ENCODE data around the gene XKR7.

Gene XKR7

DNA sequence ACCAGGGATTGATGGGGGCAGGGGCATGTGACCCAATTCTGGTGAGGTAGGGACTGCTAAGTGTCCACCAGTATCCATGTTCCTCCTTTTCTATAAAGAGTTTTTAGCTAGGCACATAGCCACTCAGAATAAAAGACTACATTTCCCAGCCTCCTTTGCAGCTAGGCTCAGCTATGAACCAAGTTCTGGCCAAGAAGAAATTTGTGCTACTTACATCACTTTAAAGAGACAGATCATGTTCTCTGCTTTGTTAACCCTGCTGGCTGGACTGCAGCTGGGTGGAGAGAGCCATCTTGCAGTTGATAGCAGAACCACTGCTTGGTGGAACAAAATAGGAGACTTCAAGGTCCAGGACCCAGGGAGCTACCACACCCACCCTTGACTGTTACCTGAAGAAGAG is 37.0 kb downstream of the XKR7 start:
- TF ChIP-seq CTCF (IDR thresholded peaks at IDR 0.05; ENCODE audit: low read length, missing control alignments) = no peak
- peak; percentile 33 for DNase-seq (ENCODE audit: low read depth)
- H3K4me3 ChIP-seq (replicated peaks; ENCODE audit: low read depth, low read length) = no peak overlapping the region

DNA sequence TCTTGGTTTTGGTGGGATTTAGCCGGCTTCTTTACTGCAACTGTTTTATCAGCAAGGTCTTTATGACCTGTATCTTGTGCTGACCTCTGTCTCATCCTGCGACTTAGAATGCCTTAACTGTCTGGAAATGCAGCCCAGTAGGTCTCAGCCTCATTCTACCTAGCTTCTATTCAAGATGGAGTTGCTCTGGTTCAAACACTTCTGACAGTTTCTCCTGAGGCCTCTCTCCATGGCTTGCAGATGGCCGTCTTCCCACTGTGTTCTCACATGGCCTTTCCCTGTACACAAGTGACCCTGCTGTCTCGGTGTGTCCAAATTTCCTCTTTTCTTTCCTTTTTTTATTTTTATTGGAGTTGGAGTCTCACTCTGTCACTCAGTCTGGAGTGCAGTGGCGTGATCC is 38.1 kb downstream of the XKR7 start:
- DNase-seq (ENCODE audit: low read depth) = no peak
- H3K4me3 ChIP-seq (replicated peaks; ENCODE audit: low read depth, low read length) = no peak overlapping the region
- TF ChIP-seq CTCF (IDR thresholded peaks at IDR 0.05; ENCODE audit: low read length, missing control alignments) = no peak

DNA sequence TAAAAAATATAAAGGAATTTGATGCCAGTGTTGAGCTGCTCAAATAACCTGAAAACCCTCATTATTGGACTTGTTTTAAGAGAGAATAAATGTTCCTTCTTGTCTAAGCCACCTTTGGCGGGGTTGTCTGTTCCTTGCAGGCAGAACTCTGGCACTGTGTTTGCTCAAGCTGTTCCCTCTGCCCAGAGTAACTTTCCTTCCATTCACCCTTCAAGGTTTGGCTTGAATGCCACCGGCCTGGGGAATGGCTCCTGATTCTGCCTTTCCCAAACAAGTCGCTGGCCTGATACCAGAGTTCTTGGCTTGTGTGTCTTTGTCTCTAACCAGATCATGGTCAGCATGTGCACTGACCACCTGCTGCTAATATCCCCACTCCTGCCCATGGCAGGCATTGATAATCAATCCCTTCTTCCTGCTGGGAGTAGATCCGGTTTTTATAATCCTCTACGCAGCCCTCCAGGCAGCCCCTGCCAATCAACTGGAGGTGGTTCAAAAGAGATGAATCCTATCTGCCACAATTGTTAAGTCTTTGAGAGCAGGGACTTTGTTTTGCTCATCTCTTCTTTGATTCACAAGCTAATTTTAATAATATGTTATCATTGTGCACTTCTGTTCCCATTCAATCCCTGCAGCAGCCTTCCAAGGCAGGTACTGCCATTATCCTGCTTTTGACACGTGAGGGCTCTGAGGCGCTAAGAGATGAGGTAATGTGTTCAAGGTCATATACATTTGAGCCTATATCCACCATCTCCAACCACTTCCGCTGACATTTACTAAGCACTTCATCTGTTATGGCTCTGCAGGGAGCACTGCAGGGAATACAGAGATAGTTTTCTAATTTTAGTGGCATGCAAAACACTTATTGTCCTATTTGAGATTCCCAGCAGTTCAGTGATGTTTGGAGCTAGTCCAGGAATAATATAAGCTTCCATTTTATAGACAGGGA is 39.2 kb downstream of the XKR7 start:
- H3K4me3 ChIP-seq (replicated peaks; ENCODE audit: low read depth, low read length) = no peak overlapping the region
- no peak for DNase-seq (ENCODE audit: low read depth)
- no peak for TF ChIP-seq CTCF (IDR thresholded peaks at IDR 0.05; ENCODE audit: low read length, missing control alignments)

DNA sequence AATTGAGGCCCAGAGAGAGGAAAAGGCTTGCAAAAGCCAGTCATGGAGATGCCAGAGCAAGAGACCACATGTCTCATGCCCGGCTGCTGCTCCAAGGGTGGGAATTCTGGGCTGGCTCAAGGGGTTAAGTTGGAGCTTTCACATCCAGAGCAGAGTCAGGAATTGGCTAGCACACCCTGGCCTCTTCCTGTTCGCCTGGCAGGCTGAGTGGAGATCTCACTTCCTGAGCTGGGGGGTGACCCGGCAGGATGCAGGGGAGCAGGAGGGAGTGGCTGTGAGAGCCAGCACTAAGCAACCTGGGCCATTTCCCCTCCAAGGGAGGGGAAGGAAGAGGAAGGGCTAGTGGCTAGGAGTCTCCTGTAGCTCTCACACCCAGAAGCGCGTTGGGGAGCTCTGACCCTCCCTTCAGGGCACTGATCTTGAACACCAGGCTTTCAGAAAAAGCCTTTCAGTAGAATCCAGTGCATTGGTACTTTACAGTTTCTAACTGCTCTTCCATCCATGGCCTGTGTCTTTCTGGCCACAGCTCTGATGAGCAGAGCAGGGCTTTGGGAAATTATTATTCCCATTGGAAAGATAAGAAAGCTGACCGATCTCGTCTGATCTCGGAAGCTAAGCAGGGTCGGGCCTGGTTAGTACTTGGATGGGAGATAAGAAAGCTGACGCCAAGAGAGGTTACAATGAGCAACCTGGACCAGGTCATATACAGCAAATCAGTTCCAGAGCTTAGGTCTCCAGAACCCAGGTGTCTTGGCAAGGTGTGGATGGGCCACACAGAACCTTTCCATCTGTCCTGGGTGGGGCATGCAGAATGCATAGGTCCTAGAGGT is 40.1 kb downstream of the XKR7 start:
- no peak for TF ChIP-seq CTCF (IDR thresholded peaks at IDR 0.05; ENCODE audit: low read length, missing control alignments)
- H3K4me3 ChIP-seq (replicated peaks; ENCODE audit: low read depth, low read length) = no peak overlapping the region
- DNase-seq (ENCODE audit: low read depth) = peak; percentile 49

GRCh38 chr20:32009564-32009963 is 41.6 kb downstream of the XKR7 start:
- no peak for TF ChIP-seq CTCF (IDR thresholded peaks at IDR 0.05; ENCODE audit: low read length, missing control alignments)
- DNase-seq (ENCODE audit: low read depth) = no peak
- H3K4me3 ChIP-seq (replicated peaks; ENCODE audit: low read depth, low read length) = no peak overlapping the region

DNA sequence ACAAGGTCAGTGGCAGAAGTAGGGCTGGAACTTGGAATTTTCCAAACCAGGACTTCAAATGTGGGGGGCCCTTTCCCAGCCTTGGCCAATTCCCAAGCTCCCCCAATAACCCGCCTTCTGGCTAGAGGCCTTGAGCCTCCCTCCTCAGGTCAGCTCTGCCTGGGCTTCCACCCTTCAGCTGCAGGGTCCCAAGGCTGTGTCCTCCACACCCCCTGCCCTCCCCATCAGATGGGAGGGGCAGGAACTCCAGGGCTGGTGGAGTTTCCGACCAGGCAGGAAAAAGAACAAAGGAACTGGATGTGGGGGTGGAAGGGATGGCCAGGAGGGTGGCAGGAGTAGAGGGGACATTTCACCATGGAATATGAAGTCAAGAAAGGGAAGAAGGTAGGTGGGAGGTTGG is 42.1 kb downstream of the XKR7 start, which contains the start of gene CCM2L:
Gene CCM2L (plus strand): TSS at position 338 of the 400 bp plus-strand sequence. CDS start 17 bp downstream, at position 355.
- DNase-seq (ENCODE audit: low read depth) = no peak
- no peak for TF ChIP-seq CTCF (IDR thresholded peaks at IDR 0.05; ENCODE audit: low read length, missing control alignments)
- no peak within 1 kb of the TSS for H3K4me3 ChIP-seq (replicated peaks; ENCODE audit: low read depth, low read length)

Data from fibroblast of pulmonary artery (primary cell).